Panc1 (cell line): ENCODE measurements around the gene DOK5. TPM values are rescaled to one million over a fixed set of nuclear protein-coding genes. Genes with fewer than 3 reads are reported as not detected.

Experiments
- ATAC-seq: fragments of 200-7000 bp; cut with Tn5 transposase; 2 replicates; pipeline ENCODE4 v1.9.1; 2020; ENCODE audit warnings: mild to moderate bottlenecking, moderate library complexity
- BruUV-seq: library from RNA; stranded (reverse); fragments of 400-500 nt; replicated peaks from 2 replicates; lab custom pipeline; 2021; lab: Mats Ljungman, UMichigan
- CTCF ChIA-PET: fragments of 300-600 bp; sonication (Branson Sonifier 250); formaldehyde crosslinking; loops from one replicate; lab custom pipeline; 2022; ENCODE audit warnings: antibody characterized with exemption; lab: Charles Lee
- POLR2A ChIA-PET: fragments of 300-600 bp; sonication (Branson Sonifier 250); formaldehyde crosslinking; loops from one replicate; lab custom pipeline; 2022; ENCODE audit warnings: antibody characterized with exemption; lab: Charles Lee
- DNase-seq: peaks from one replicate; pipeline ENCODE4 v3.0.0-alpha.2; 2010; ENCODE audit warnings: low read depth, low spot score
- H3K27ac ChIP-seq: 2 replicates; pipeline ENCODE4 v1.5.1; 2011; ENCODE audit warnings: mild to moderate bottlenecking, low read length, inconsistent platforms
- H3K27me3 ChIP-seq: fragments of 200-500 bp; sonication (Bioruptor generic); 2 replicates; pipeline ENCODE4 v1.6.0; 2014; ENCODE audit warnings: low read length, inconsistent platforms; ENCODE audit not compliant: control insufficient read depth, insufficient read depth
- H3K36me3 ChIP-seq: fragments of 200-500 bp; sonication (Bioruptor generic); 2 replicates; pipeline ENCODE4 v1.5.1; 2014; ENCODE audit warnings: inconsistent platforms, mild to moderate bottlenecking, low read length, moderate library complexity; ENCODE audit not compliant: control insufficient read depth, insufficient read depth
- H3K4me1 ChIP-seq: 2 replicates; pipeline ENCODE4 v1.5.1; 2011; ENCODE audit warnings: inconsistent platforms, mild to moderate bottlenecking, low read length, moderate library complexity; ENCODE audit not compliant: control insufficient read depth, insufficient read depth
- H3K4me3 ChIP-seq, 2 experiments: 2 replicates each; pipeline ENCODE4 v1.5.1; 2011 to 2012; ENCODE audit warnings: low read depth in 2 of 2, low read length in 2 of 2, mild to moderate bottlenecking in 2 of 2, inconsistent platforms in 1 of 2, moderate library complexity in 1 of 2
- H3K9me3 ChIP-seq: fragments of 200-500 bp; sonication (Bioruptor generic); 2 replicates; pipeline ENCODE4 v1.5.1; 2014; ENCODE audit warnings: low read depth, mild to moderate bottlenecking, inconsistent platforms, low read length, moderate library complexity; ENCODE audit not compliant: control insufficient read depth, insufficient read depth
- POLR2AphosphoS5 ChIP-seq: IDR thresholded peaks from 2 replicates; pipeline ENCODE4 v1.6.1; 2012; ENCODE audit warnings: mild to moderate bottlenecking, low read depth, low read length, moderate library complexity
- REST ChIP-seq, 2 experiments: IDR thresholded peaks; 2 replicates each; pipeline ENCODE4 v1.6.1; 2011 to 2012; ENCODE audit warnings: low read depth in 2 of 2, control low read depth in 1 of 2, low read length in 1 of 2, mild to moderate bottlenecking in 1 of 2, moderate library complexity in 1 of 2; ENCODE audit not compliant: insufficient read depth in 1 of 2
- SIN3A ChIP-seq: IDR thresholded peaks from 2 replicates; pipeline ENCODE4 v1.6.1; 2012; ENCODE audit warnings: low read depth, mild to moderate bottlenecking, low read length, moderate library complexity, borderline replicate concordance; ENCODE audit not compliant: insufficient read depth
- TCF7L2 ChIP-seq: IDR thresholded peaks from 2 replicates; pipeline ENCODE4 v1.6.1; 2011; ENCODE audit warnings: mild to moderate bottlenecking, low read depth, low read length, inconsistent platforms
- in situ Hi-C: cut with HindIII; loops from 2 replicates; pipeline ENCODE4 v1.10.0; 2016; ENCODE audit warnings: low sequenced_read_pairs, low pct_unique_long_range_greater_than_20kb
- intact Hi-C: fragments of 100-400 bp; cut with micrococcal nuclease; formaldehyde crosslinking; loops from one replicate; pipeline ENCODE4 v1.10.0; 2022; ENCODE audit not compliant: unreplicated experiment
- total RNA-seq: library from RNA; stranded (reverse); gene quantifications from one replicate; pipeline ENCODE4 v1.2.1, GENCODE V29; 2021; ENCODE audit not compliant: unreplicated experiment
- TF ChIP-seq, protein P1 (sequence below): fragments of 450-650 bp; IDR thresholded peaks from 2 replicates; pipeline ENCODE4 v1.5.1; 2017; ENCODE audit warnings: mild to moderate bottlenecking

The DOK5 gene
- total RNA-seq, 1 experiment from 2014 or later = 0.18 TPM

DNA sequence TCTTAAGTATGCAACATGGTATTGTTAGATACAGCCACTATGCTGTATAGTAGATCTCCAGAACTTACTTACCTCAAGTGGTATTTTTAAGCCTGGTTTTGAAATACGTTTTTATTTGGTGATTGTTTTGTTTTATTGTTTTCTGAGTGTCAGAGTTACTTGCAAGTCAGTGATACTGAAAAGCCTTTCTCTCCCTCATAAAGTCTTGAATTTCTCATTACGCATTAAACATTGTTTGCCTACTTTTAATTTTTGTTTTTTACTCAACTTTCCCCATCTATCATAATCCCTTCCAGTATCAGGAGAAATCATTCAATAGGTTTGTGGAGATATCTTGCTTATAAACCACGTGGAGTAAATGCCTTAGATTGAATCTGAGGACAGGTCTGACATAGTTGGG, 214.9 kb downstream of the DOK5 start:
- Histone ChIP-seq H3K36me3 (no peaks in the 10 kb centered on the region), H3K27me3 (peaks cover 2% of the 10 kb centered on the region; the same call in 1 of the 2 replicates), H3K9me3 (no peaks in the 10 kb centered on the region), H3K4me3 (no peak overlapping the region), H3K27ac (no peak overlapping the region), H3K4me1 (no peaks in the 10 kb centered on the region)
- in situ Hi-C loops = no loop called here
- no TSS peak for BruUV-seq
- ChIA-PET CTCF (no interaction called here), POLR2A (no interaction called here)
- TF ChIP-seq TCF7L2 = no peak
- no peak for TF ChIP-seq POLR2AphosphoS5
- no peak for TF ChIP-seq SIN3A
- TF ChIP-seq, protein P1, sequence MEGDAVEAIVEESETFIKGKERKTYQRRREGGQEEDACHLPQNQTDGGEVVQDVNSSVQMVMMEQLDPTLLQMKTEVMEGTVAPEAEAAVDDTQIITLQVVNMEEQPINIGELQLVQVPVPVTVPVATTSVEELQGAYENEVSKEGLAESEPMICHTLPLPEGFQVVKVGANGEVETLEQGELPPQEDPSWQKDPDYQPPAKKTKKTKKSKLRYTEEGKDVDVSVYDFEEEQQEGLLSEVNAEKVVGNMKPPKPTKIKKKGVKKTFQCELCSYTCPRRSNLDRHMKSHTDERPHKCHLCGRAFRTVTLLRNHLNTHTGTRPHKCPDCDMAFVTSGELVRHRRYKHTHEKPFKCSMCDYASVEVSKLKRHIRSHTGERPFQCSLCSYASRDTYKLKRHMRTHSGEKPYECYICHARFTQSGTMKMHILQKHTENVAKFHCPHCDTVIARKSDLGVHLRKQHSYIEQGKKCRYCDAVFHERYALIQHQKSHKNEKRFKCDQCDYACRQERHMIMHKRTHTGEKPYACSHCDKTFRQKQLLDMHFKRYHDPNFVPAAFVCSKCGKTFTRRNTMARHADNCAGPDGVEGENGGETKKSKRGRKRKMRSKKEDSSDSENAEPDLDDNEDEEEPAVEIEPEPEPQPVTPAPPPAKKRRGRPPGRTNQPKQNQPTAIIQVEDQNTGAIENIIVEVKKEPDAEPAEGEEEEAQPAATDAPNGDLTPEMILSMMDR = no peak
- TF ChIP-seq REST (IDR thresholded peaks at IDR 0.05; ENCODE audit: insufficient read depth in 1 of 2, low read depth in 2 of 2, low read length in 1 of 2) = no peak
- DNase-seq (no peak), ATAC-seq (no peak)
- intact Hi-C loops = no loop called here

DNA sequence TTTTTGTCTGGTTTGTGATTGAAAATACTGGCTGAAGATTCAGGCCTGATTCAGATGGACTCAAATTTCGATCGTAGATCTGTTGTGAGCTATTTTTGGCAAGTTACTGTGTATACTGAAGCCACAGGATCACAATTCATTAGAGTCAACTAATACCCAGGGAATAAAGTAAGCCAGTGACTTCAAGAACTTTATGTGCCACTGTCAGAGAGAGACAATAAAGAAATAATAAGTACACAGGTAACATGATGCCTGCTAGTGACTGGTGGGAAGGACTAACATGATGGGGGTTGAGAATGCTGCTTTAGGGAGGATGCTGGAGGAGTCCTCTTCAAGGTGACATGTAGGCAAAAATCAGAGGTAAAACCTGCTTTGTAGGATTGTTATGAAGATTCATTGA, 215.9 kb downstream of the DOK5 start:
- no peak for ATAC-seq
- Histone ChIP-seq H3K27me3 (0 out of 2 replicates have a peak, but pooled peaks cover 2% of the 10 kb centered on the region), H3K27ac (no peak overlapping the region), H3K36me3 (no peaks in the 10 kb centered on the region), H3K4me3 (no peak overlapping the region), H3K4me1 (no peaks in the 10 kb centered on the region), H3K9me3 (no peaks in the 10 kb centered on the region)
- intact Hi-C loops (no loop called here), in situ Hi-C loops (no loop called here)
- TF ChIP-seq POLR2AphosphoS5 (no peak), TCF7L2 (no peak), REST (IDR thresholded peaks at IDR 0.05; ENCODE audit: insufficient read depth in 1 of 2, low read depth in 2 of 2, low read length in 1 of 2) (no peak)
- TF ChIP-seq, protein P1 = no peak
- no peak for DNase-seq
- POLR2A ChIA-PET = interaction anchor here (0.5 kb wide), 1 partner anchor 168 kb away, joined by 13 read pairs; no protein-coding TSS in a partner anchor
- CTCF ChIA-PET = no interaction called here
- no TSS peak for BruUV-seq
